ENCODE results near the gene M6PR.

DNA sequence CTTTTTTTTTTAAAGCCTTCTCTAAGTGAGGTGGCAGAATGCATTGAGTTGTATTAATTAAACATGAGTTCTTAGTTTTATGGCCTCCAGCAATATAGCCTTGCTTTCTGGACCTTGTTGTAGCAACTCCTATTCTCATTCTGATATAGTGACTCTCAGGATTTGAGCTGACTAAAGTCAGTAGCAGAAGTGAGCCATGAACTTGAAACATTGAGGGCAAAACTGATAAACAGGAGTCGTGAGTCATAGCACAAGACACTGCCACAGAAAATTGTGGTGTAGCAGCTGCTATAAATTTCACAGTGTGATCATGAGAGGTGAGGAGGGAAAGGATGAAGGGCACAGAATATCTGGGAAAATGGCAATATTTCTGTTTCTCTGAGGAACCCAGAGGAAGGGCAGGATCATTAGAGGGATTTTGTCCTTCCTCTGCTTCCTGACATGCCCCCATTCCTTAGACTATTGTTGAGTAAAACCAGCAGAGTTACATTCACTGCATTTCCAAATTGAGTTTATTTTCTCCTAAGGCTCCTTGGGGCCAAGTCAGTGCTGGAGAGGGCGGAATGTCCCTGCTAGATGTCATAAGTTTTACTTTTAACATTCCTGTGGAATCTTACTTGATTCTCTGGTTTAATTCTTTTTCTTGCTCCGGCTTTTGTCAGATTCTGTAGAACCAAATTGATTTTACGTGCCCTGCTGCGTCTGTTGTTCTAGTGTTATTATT lies 47.4 kb upstream of the M6PR start:
- TF ChIP-seq POLR2AphosphoS5 (IDR thresholded peaks at IDR 0.05) (no peak), POLR2A (IDR thresholded peaks at IDR 0.05) (no peak), EP300 (IDR thresholded peaks at IDR 0.05; ENCODE audit: low read depth) (no peak)
- TF ChIP-seq, protein P1, sequence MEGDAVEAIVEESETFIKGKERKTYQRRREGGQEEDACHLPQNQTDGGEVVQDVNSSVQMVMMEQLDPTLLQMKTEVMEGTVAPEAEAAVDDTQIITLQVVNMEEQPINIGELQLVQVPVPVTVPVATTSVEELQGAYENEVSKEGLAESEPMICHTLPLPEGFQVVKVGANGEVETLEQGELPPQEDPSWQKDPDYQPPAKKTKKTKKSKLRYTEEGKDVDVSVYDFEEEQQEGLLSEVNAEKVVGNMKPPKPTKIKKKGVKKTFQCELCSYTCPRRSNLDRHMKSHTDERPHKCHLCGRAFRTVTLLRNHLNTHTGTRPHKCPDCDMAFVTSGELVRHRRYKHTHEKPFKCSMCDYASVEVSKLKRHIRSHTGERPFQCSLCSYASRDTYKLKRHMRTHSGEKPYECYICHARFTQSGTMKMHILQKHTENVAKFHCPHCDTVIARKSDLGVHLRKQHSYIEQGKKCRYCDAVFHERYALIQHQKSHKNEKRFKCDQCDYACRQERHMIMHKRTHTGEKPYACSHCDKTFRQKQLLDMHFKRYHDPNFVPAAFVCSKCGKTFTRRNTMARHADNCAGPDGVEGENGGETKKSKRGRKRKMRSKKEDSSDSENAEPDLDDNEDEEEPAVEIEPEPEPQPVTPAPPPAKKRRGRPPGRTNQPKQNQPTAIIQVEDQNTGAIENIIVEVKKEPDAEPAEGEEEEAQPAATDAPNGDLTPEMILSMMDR (IDR thresholded peaks at IDR 0.05), result no peak
